ENCODE measurements around the gene SMIM17.

SMIM17 gene

DNA sequence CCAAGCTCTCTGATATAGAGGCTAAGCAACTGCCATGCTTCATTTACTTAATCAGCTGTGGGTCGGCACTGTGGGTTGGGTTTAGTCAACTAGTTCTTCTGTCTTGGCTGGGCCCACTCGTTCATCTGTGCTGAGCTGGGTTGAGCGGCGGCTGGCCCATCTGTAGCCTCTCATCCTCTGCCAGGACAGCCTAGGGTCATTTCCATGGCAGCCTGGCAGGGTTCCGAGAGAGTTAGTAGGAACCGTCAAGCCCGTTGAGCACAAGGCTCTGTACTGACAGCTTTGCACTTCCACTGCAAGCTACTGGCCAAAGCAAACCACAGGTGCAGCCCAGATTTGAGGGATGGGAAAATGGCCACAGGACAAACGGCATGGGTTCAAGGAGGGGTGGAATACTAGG, 35.2 kb downstream of the SMIM17 start:
- TF ChIP-seq, protein P1, sequence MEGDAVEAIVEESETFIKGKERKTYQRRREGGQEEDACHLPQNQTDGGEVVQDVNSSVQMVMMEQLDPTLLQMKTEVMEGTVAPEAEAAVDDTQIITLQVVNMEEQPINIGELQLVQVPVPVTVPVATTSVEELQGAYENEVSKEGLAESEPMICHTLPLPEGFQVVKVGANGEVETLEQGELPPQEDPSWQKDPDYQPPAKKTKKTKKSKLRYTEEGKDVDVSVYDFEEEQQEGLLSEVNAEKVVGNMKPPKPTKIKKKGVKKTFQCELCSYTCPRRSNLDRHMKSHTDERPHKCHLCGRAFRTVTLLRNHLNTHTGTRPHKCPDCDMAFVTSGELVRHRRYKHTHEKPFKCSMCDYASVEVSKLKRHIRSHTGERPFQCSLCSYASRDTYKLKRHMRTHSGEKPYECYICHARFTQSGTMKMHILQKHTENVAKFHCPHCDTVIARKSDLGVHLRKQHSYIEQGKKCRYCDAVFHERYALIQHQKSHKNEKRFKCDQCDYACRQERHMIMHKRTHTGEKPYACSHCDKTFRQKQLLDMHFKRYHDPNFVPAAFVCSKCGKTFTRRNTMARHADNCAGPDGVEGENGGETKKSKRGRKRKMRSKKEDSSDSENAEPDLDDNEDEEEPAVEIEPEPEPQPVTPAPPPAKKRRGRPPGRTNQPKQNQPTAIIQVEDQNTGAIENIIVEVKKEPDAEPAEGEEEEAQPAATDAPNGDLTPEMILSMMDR (IDR thresholded peaks at IDR 0.05; ENCODE audit: control insufficient read depth, insufficient read depth, low read depth, low read length, missing control alignments) = no peak
- H3K4me3 ChIP-seq (ENCODE audit: control insufficient read depth, low read depth, low read length) = no peak overlapping the region
- DNase-seq (ENCODE audit: low read depth) = no peak

DNA sequence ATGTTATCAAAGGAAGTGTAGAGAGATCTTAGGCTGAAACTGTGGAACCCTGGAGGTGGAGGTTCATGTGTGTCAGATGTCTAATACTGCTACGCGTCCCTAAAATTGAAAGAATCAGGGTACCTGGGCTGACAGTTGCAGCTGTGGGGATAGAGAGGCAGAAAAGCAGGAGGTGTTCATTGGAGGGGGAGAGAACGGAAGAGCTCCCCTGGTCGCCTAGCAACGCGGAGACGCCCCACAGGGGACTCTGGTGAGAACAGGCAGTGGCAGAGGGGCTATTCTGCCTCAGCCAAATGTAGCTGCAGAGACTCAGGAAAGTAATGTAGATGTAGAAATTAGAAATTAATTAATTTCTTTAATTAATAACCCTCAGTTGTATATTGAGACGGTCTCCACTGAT, 38.7 kb downstream of the SMIM17 start:
- no peak for DNase-seq (ENCODE audit: low read depth)
- H3K4me3 ChIP-seq (ENCODE audit: control insufficient read depth, low read depth, low read length) = no peak overlapping the region
- TF ChIP-seq, protein P1 (IDR thresholded peaks at IDR 0.05; ENCODE audit: control insufficient read depth, insufficient read depth, low read depth, low read length, missing control alignments) = no peak

DNA sequence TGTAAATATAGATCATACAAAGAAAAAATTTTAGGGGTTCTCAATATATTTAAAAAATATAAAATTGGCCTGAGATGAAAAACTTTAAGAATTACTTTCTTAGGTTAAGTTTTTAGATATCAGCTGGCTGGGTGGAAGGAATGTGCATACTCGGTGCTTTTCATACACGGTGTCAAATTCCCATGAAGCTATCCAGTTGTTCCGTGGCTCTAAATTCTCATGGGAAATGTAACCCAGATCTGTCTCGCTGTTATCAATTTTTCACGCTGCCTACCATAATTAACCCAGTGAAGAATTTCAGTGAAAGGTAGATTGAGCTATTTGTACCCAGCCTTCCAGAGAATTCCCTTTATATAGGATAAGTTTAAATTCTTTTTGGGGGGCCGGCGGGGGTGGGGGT, 40.2 kb downstream of the SMIM17 start:
- H3K4me3 ChIP-seq (ENCODE audit: control insufficient read depth, low read depth, low read length) = no peak overlapping the region
- TF ChIP-seq, protein P1 (IDR thresholded peaks at IDR 0.05; ENCODE audit: control insufficient read depth, insufficient read depth, low read depth, low read length, missing control alignments) = no peak
- DNase-seq (ENCODE audit: low read depth) = no peak

DNA sequence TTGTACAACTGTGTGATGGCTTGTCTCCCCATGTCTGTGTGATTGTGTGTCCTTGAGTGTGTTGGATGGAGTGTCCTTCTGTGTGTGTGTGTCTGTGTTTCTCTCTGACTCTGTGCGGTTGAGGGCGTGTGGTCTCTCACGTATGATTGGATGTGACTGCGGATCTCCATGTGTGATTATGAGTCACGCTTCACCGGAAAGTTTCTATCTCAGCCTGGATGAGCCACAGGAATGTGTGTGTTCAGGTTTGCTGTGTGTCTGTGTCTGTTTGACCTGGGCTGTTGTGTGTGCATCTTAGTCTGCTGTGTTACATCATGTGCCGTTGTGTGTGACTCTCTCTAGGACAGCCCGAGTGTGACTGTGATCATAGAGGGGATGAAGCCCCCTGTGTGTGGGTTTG, 44.1 kb downstream of the SMIM17 start:
- no peak for DNase-seq (ENCODE audit: low read depth)
- TF ChIP-seq, protein P1 (IDR thresholded peaks at IDR 0.05; ENCODE audit: control insufficient read depth, insufficient read depth, low read depth, low read length, missing control alignments) = no peak

DNA sequence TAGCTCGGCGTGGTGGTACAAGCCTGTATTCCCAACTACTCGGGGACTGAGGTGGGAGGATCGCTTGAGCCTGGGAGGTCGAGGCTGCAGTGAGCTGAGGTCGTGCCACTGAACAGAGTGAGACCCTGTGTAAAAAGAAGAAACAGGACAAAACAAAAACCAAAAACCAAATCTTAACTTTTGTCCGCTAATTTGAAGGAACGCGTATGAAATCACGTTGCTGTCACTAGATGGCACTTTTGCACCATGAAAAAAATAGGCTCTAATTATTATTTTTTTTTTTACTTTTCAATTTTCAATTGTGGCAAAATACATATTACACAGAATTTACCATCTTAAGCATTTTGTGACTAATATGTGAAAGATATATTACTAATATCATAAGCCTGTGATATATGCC, 46.2 kb downstream of the SMIM17 start:
- H3K4me3 ChIP-seq (ENCODE audit: control insufficient read depth, low read depth, low read length) = no peak overlapping the region
- DNase-seq (ENCODE audit: low read depth) = no peak
- TF ChIP-seq, protein P1 (IDR thresholded peaks at IDR 0.05; ENCODE audit: control insufficient read depth, insufficient read depth, low read depth, low read length, missing control alignments) = no peak

More for the DNA sequence above, 44.1 kb downstream of the SMIM17 start:
- no peak overlapping the region for H3K4me3 ChIP-seq (ENCODE audit: control insufficient read depth, low read depth, low read length)

DNA sequence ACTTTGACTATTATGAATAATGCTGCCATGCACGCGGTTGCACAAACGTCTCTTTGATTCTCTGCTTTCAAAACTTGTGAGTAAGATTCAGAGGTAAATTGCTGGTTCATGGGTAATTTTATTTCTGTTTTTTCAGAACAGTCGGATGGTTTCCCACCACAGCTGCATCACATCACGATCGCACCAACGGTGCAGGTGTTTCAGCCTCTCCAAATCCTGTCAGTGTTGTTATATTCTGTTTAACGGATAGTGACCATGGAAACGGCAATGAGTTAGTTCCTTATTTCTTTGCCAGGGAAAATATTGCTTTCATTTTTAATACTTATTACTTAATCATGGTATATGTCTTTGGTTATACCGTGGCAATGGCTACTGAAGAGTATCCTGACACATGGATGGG, 47.7 kb downstream of the SMIM17 start:
- no peak overlapping the region for H3K4me3 ChIP-seq (ENCODE audit: control insufficient read depth, low read depth, low read length)
- DNase-seq (ENCODE audit: low read depth) = no peak
- TF ChIP-seq, protein P1 (IDR thresholded peaks at IDR 0.05; ENCODE audit: control insufficient read depth, insufficient read depth, low read depth, low read length, missing control alignments) = no peak
